ENCODE data around the gene NHLH2.

Gene NHLH2

DNA sequence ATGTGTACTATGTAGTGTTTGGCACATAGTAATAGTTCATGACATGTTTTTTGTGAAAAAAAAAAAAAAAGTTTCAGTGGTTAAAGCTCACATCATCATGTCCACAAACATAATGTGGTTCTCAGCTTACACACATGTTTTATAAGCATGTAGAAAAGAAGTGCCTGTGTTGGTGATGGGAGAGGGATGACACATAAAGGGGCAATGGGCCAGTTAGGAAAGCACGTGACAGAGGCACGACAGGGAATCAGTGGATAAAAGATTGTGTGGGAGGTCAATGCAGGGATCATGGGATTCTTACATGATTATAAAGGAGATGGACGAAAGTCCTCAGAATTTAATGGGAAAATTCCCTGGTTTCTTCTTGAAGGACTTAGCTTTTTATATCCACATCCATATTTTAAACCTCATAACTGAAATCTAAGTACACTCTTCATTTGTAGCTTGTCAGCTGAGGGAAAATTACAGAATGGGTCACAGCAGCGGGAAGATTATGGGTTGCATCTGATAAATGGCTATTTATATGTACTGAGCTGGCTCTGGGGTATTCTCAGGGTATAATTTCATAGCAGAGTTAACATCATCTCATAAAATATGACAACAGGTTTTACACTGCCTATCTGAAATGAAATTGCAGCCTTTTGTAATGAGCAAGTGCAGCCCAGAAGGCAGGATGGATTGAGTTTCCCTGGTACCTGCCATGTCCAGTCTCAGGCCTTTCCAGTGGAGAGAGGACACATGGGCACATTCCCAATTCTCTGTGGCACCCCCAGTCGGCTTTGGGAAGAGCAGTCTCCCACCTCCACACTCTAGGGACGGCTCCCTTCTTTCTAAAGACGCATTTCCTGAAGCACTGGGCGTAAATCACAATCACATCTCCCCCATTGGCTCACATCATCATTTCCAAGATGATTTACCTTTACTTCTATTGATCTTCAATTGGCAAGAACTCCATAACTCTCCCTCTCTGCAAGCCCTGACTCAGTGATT, 42.3 kb upstream of the NHLH2 start:
- H3K36me3 ChIP-seq (ENCODE audit: low read length), result no peaks in the 10 kb centered on the region
- no peak overlapping the region for H3K27ac ChIP-seq (ENCODE audit: low read depth, low read length)
- H3K9me3 ChIP-seq (ENCODE audit: insufficient read depth, low read length), result no peaks in the 10 kb centered on the region
- no peaks in the 10 kb centered on the region for H3K9me2 ChIP-seq (replicated peaks; ENCODE audit: insufficient read depth, low read length)
- no peaks in the 10 kb centered on the region for H3K79me2 ChIP-seq (ENCODE audit: insufficient read depth, low read length)
- no peak overlapping the region for H3K4me2 ChIP-seq (ENCODE audit: low read depth, low read length, poor library complexity, severe bottlenecking)
- no peak overlapping the region for H3K4me3 ChIP-seq (ENCODE audit: insufficient read depth, low read length, poor library complexity, severe bottlenecking)
- no peaks in the 10 kb centered on the region for H3F3A ChIP-seq (ENCODE audit: insufficient read depth)
- H4K20me1 ChIP-seq (ENCODE audit: low read depth, low read length), result no peaks in the 10 kb centered on the region
- H2AFZ ChIP-seq (ENCODE audit: low read depth, low read length, severe bottlenecking), result no peak overlapping the region
- no peaks in the 10 kb centered on the region for H3K27me3 ChIP-seq (ENCODE audit: low read length)
- no peak for TF ChIP-seq EZH2phosphoT487 (conservative IDR thresholded peaks at IDR 0.05; ENCODE audit: low read length)
- TF ChIP-seq, protein P1, sequence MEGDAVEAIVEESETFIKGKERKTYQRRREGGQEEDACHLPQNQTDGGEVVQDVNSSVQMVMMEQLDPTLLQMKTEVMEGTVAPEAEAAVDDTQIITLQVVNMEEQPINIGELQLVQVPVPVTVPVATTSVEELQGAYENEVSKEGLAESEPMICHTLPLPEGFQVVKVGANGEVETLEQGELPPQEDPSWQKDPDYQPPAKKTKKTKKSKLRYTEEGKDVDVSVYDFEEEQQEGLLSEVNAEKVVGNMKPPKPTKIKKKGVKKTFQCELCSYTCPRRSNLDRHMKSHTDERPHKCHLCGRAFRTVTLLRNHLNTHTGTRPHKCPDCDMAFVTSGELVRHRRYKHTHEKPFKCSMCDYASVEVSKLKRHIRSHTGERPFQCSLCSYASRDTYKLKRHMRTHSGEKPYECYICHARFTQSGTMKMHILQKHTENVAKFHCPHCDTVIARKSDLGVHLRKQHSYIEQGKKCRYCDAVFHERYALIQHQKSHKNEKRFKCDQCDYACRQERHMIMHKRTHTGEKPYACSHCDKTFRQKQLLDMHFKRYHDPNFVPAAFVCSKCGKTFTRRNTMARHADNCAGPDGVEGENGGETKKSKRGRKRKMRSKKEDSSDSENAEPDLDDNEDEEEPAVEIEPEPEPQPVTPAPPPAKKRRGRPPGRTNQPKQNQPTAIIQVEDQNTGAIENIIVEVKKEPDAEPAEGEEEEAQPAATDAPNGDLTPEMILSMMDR (IDR thresholded peaks at IDR 0.05; ENCODE audit: insufficient read depth, low read length, poor library complexity, severe bottlenecking), result no peak
- H3K9ac ChIP-seq (ENCODE audit: low read length), result no peak overlapping the region

DNA sequence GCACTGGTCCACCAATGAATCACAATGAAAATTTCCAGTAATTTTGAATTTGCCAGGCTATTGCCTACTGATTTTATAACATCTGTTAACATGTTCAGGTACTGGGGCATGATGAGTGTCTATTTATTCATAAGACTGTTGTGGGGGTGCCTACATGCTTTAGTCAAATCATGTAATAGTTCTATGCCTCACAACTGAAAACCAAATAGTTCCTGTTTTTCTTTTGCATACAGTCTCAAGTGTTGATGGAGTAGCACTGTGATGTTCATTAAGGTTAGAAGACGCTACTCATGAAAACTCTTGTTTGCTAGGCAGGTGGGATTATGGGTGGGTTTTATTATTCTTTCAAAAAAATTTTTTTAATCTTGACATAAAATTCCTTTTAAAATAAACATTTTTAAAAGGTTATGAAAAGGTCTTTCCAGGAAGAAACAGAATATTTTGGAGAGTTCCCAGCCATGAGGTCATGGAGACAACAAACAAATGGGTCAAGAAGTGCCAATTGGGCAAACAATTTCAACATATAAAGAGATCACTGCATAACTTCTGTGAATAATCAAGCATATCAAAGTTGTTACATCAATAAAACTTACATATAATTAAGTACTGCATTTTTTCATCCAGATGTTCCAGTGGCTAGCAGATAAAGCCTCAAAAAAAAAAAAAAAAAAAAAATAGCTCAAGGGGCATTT, 40.2 kb upstream of the NHLH2 start:
- H3K9me3 ChIP-seq (ENCODE audit: insufficient read depth, low read length), result no peaks in the 10 kb centered on the region
- no peaks in the 10 kb centered on the region for H3K9me2 ChIP-seq (replicated peaks; ENCODE audit: insufficient read depth, low read length)
- H2AFZ ChIP-seq (ENCODE audit: low read depth, low read length, severe bottlenecking), result no peak overlapping the region
- H3K9ac ChIP-seq (ENCODE audit: low read length), result no peak overlapping the region
- H3K4me2 ChIP-seq (ENCODE audit: low read depth, low read length, poor library complexity, severe bottlenecking), result no peak overlapping the region
- no peak overlapping the region for H3K27ac ChIP-seq (ENCODE audit: low read depth, low read length)
- H3K4me3 ChIP-seq (ENCODE audit: insufficient read depth, low read length, poor library complexity, severe bottlenecking), result no peak overlapping the region
- H4K20me1 ChIP-seq (ENCODE audit: low read depth, low read length), result no peaks in the 10 kb centered on the region
- no peaks in the 10 kb centered on the region for H3K79me2 ChIP-seq (ENCODE audit: insufficient read depth, low read length)
- H3F3A ChIP-seq (ENCODE audit: insufficient read depth), result no peaks in the 10 kb centered on the region
- TF ChIP-seq EZH2phosphoT487 (conservative IDR thresholded peaks at IDR 0.05; ENCODE audit: low read length), result no peak
- TF ChIP-seq, protein P1 (IDR thresholded peaks at IDR 0.05; ENCODE audit: insufficient read depth, low read length, poor library complexity, severe bottlenecking), result no peak
- no peaks in the 10 kb centered on the region for H3K27me3 ChIP-seq (ENCODE audit: low read length)
- H3K36me3 ChIP-seq (ENCODE audit: low read length), result no peaks in the 10 kb centered on the region

DNA sequence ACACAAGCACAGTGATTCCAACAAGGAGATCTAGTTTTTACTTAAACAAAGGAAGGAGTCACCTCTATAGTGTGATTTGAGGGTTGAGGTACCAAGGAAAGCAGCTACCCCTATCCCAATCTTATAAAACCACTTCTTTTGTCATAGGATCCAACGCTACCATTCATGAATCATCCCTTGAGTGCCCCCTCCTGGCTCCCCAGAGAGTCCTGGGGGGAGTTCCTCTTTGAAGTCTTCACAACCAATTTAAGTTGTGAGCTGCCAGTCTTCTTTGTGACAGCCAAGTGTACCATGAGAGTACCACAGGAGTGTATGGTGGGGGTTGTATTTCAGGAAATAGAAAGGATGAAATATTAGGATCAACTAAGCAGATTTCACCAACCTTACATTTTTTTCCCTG, 39.1 kb upstream of the NHLH2 start:
- no peak overlapping the region for H3K4me2 ChIP-seq (ENCODE audit: low read depth, low read length, poor library complexity, severe bottlenecking)
- H2AFZ ChIP-seq (ENCODE audit: low read depth, low read length, severe bottlenecking), result no peak overlapping the region
- no peaks in the 10 kb centered on the region for H3K36me3 ChIP-seq (ENCODE audit: low read length)
- H4K20me1 ChIP-seq (ENCODE audit: low read depth, low read length), result no peaks in the 10 kb centered on the region
- no peak overlapping the region for H3K4me3 ChIP-seq (ENCODE audit: insufficient read depth, low read length, poor library complexity, severe bottlenecking)
- H3K27ac ChIP-seq (ENCODE audit: low read depth, low read length), result no peak overlapping the region
- no peak overlapping the region for H3K9ac ChIP-seq (ENCODE audit: low read length)
- no peaks in the 10 kb centered on the region for H3K9me3 ChIP-seq (ENCODE audit: insufficient read depth, low read length)
- H3K9me2 ChIP-seq (replicated peaks; ENCODE audit: insufficient read depth, low read length), result no peaks in the 10 kb centered on the region
- TF ChIP-seq, protein P1 (IDR thresholded peaks at IDR 0.05; ENCODE audit: insufficient read depth, low read length, poor library complexity, severe bottlenecking), result no peak
- TF ChIP-seq EZH2phosphoT487 (conservative IDR thresholded peaks at IDR 0.05; ENCODE audit: low read length), result no peak
- H3K27me3 ChIP-seq (ENCODE audit: low read length), result no peaks in the 10 kb centered on the region
- no peaks in the 10 kb centered on the region for H3F3A ChIP-seq (ENCODE audit: insufficient read depth)
- H3K79me2 ChIP-seq (ENCODE audit: insufficient read depth, low read length), result no peaks in the 10 kb centered on the region

All from SU-DHL-6 (cell line).